Left renal cortex interstitium (tissue), 4 donors: ENCODE results near the gene MAMSTR. TPM values are rescaled to one million over a fixed set of nuclear protein-coding genes. Genes with fewer than 3 reads are reported as not detected.

Experiments
- DNase-seq, 4 donors: peaks; one replicate each; pipeline ENCODE4 v3.0.0-alpha.2; 2013; ENCODE audit warnings: low read depth in 4 of 4, low spot score in 2 of 4, missing footprints in 1 of 4
- polyA plus RNA-seq, 4 donors: library from polyadenylated mRNA; unstranded; fragments of 120-200 nt; gene quantifications; one replicate each; pipeline ENCODE4 v1.2.1, GENCODE V29; 2013; ENCODE audit not compliant: insufficient read length in 4 of 4

The MAMSTR gene
- polyA plus RNA-seq, 4 donors, result 5.0 to 9.6 (median 6.7) TPM

DNA sequence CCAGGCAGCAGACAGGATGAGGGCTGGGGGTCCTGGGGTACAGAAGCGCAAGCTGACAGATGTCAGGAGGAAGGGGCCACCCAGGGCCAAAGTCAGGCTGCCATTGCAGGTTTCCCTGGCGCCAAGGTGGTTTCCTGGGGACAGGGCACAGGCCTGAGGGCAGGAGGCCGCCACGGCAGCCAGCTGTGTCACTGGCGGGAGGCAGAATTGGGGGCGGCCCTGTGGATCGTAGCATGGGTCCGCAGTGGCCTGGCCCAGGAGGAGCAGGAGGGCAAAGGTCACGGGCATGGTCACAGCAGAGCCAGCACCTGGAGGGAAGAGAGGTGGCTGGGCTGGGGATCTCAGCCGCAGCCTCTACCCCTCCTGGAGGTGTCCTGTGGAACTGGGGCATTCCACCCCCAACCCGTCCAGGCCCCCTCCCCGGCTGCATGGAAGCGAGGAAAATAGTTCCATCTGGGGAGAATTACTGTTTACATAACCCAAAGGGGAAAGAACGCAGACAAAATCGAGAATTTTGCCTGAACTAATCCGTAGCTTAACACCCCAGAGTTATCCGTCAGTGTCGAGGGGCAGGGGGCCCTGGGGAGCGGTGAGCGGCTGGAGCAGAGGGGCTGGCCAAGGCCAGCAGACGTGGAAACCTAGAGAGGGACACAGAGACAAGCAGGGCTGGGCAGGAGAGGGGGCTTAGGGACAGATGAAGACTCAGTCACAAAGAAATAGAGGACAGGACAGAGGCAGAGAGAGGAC, 48.7 kb downstream of the MAMSTR start:
- no peak for DNase-seq

- no peak for DNase-seq
Observed at GRCh38 chr19:48669903-48670668, 49.4 kb downstream of the MAMSTR start.

DNA sequence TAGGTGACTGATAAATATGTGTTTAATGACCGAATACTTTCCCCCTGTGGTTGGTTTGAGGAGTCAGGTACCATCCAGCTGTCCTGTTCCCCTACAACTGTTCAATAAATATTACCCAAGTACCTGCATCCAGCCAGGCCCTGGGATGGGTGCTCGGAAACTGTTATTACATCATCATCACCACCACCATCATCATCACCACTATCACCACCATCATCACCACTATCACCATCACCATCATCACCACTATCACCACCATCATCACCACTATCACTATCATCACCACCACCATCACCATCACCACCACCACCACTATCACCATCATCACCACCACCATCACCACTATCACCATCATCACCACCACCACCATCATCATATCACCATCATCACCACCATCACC, 50.8 kb downstream of the MAMSTR start:
- DNase-seq, result no peak

GRCh38 chr19:48668332-48668731, 51.2 kb downstream of the MAMSTR start:
- DNase-seq, result no peak

DNA sequence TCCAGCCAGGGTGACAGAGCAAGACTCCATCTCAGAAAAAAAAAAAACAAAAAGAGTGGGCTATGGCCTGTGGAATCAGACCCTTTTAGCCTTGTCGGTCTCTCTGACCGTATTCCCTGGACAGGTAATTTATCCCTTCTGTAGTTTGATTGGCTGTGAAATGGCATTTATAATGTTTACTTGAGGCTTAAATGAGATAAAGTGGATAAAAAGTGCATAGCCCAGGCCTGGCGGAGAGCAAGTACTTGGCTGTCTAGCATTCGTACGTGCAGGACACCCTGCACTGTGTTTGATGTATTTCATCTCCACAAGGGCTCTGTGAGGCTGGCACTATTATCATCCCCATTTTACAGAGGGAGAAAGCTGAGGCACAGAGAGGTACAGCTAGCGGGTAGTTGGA, 53.7 kb downstream of the MAMSTR start:
- no peak for DNase-seq

- DNase-seq, result no peak
Observed at GRCh38 chr19:48664476-48664875, 55.0 kb downstream of the MAMSTR start.

- no peak for DNase-seq
Observed at GRCh38 chr19:48663667-48664066, 55.9 kb downstream of the MAMSTR start.

Other genes starting within 250 kb of the MAMSTR start
- 1 to 10 TPM; 1.9 to 5.0 (median 3.7) TPM for gene LMTK3, start 207.9 kb downstream of the MAMSTR start, polyA plus RNA-seq
- gene SULT2B1, start 167.6 kb downstream of the MAMSTR start, polyA plus RNA-seq, result under 1 TPM; 0.25 to 0.39 (median 0.35) TPM
- gene SPACA4, start 113.0 kb downstream of the MAMSTR start, polyA plus RNA-seq, result under 1 TPM in 2 of 4 donors, not detected in 2; 0.11 to 0.26 TPM
- 1 to 10 TPM; 1.2 to 2.7 (median 1.4) TPM for gene FAM83E, start 104.6 kb downstream of the MAMSTR start, polyA plus RNA-seq
- 1,000 to 10,000 TPM; 1,107 to 1,584 (median 1,279) TPM for gene RPL18, start 100.5 kb downstream of the MAMSTR start, polyA plus RNA-seq
- 10 to 100 TPM; 17.1 to 40.1 (median 29.5) TPM for gene SPHK2, start 100.2 kb downstream of the MAMSTR start, polyA plus RNA-seq
- gene DBP, start 82.3 kb downstream of the MAMSTR start, polyA plus RNA-seq, result 10 to 100 TPM; 11.3 to 15.7 (median 13.2) TPM
- gene CA11, start 73.5 kb downstream of the MAMSTR start, polyA plus RNA-seq, result 10 to 100 TPM; 20.9 to 34.8 (median 28.6) TPM
- 1 to 10 TPM in 3 of 4 donors, under 1 TPM in 1; 0.45 to 2.1 (median 1.6) TPM for gene NTN5, start 46.7 kb downstream of the MAMSTR start, polyA plus RNA-seq
- gene FUT2, start 23.8 kb downstream of the MAMSTR start, polyA plus RNA-seq, result 1 to 10 TPM; 1.7 to 5.6 (median 3.3) TPM
- gene RASIP1, start 20.9 kb upstream of the MAMSTR start, polyA plus RNA-seq, result 10 to 100 TPM; 12.6 to 16.6 (median 15.2) TPM
- under 1 TPM; 0.23 to 0.67 (median 0.32) TPM for gene IZUMO1, start 27.2 kb upstream of the MAMSTR start, polyA plus RNA-seq
- 1 to 10 TPM; 3.0 to 3.8 (median 3.4) TPM for gene FUT1, start 32.9 kb upstream of the MAMSTR start, polyA plus RNA-seq
- not detected for gene FGF21, start 35.8 kb upstream of the MAMSTR start, polyA plus RNA-seq
- 10 to 100 TPM; 30.4 to 64.2 (median 49.8) TPM for gene BCAT2, start 91.3 kb upstream of the MAMSTR start, polyA plus RNA-seq
- 10 to 100 TPM; 30.0 to 40.4 (median 36.2) TPM for gene HSD17B14, start 116.8 kb upstream of the MAMSTR start, polyA plus RNA-seq
- 10 to 100 TPM; 17.9 to 33.8 (median 27.1) TPM for gene PLEKHA4, start 148.9 kb upstream of the MAMSTR start, polyA plus RNA-seq
- 10 to 100 TPM; 29.7 to 52.6 (median 33.7) TPM for gene PPP1R15A, start 152.7 kb upstream of the MAMSTR start, polyA plus RNA-seq
- gene TULP2, start 179.0 kb upstream of the MAMSTR start, polyA plus RNA-seq, result 1 to 10 TPM in 1 of 4 donors, under 1 TPM in 3; 0.46 to 1.3 (median 0.64) TPM
- 100 to 1,000 TPM; 249 to 328 (median 311) TPM for gene NUCB1, start 180.6 kb upstream of the MAMSTR start, polyA plus RNA-seq
- 10 to 100 TPM in 1 of 4 donors, 1 to 10 TPM in 3; 6.0 to 10.3 (median 8.2) TPM for gene DHDH, start 214.0 kb upstream of the MAMSTR start, polyA plus RNA-seq
- 10 to 100 TPM; 58.1 to 90.7 (median 76.4) TPM for gene BAX, start 235.2 kb upstream of the MAMSTR start, polyA plus RNA-seq
- gene FTL, start 245.6 kb upstream of the MAMSTR start, polyA plus RNA-seq, result 1,000 to 10,000 TPM; 2,498 to 2,845 (median 2,570) TPM